ENCODE data around the gene COBLL1.

DNA sequence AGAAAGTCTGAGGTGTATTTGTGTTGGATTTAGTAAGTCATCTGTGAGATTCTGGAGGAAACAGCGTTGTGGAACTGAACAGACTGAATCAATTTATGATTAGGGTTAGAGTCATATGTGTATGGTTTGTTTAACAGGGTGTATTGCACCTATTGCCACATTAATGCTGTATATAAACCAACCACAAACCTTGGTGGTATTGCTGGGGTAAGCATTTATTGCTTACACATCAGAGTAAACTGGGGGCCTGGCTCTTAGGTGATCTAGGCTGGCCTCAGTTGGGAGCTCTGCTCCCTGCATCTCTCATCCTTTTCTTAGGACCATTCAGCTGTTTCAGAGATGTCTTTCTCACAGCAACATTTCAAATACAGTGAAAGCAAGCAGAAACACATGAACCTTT is 160.6 kb downstream of the COBLL1 start:
- TF ChIP-seq, protein P1, sequence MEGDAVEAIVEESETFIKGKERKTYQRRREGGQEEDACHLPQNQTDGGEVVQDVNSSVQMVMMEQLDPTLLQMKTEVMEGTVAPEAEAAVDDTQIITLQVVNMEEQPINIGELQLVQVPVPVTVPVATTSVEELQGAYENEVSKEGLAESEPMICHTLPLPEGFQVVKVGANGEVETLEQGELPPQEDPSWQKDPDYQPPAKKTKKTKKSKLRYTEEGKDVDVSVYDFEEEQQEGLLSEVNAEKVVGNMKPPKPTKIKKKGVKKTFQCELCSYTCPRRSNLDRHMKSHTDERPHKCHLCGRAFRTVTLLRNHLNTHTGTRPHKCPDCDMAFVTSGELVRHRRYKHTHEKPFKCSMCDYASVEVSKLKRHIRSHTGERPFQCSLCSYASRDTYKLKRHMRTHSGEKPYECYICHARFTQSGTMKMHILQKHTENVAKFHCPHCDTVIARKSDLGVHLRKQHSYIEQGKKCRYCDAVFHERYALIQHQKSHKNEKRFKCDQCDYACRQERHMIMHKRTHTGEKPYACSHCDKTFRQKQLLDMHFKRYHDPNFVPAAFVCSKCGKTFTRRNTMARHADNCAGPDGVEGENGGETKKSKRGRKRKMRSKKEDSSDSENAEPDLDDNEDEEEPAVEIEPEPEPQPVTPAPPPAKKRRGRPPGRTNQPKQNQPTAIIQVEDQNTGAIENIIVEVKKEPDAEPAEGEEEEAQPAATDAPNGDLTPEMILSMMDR (IDR thresholded peaks at IDR 0.05) = no peak
- TF ChIP-seq POLR2A (IDR thresholded peaks at IDR 0.05) = no peak

All from lower leg skin (tissue), 3 donors.